ENCODE measurements around the gene MASTL.
A peak's percentile ranks its signal among the peaks of the same experiment; 100 is the strongest.

Gene MASTL

GRCh38 chr10:27155066-27155754 lies at the start of gene MASTL (continued):
- TF ChIP-seq ZNF148 (tag by site-specific recombination; IDR thresholded peaks at IDR 0.05; ENCODE audit: borderline replicate concordance), result no peak
- peak; percentile 63; the same call in 1 of the 2 replicates for TF ChIP-seq INSM2 (tag by site-specific recombination; IDR thresholded peaks at IDR 0.05)
- no peak for TF ChIP-seq ZSCAN5A (tag by site-specific recombination; IDR thresholded peaks at IDR 0.05)
- no peak for TF ChIP-seq ZNF707 (tag by site-specific recombination; IDR thresholded peaks at IDR 0.05)
- TF ChIP-seq ZNF274 (IDR thresholded peaks at IDR 0.05; ENCODE audit: low read length), result no peak
- TF ChIP-seq ZNF274 (tag by site-specific recombination; IDR thresholded peaks at IDR 0.05; ENCODE audit: borderline replicate concordance), result no peak
- TF ChIP-seq, protein P1, sequence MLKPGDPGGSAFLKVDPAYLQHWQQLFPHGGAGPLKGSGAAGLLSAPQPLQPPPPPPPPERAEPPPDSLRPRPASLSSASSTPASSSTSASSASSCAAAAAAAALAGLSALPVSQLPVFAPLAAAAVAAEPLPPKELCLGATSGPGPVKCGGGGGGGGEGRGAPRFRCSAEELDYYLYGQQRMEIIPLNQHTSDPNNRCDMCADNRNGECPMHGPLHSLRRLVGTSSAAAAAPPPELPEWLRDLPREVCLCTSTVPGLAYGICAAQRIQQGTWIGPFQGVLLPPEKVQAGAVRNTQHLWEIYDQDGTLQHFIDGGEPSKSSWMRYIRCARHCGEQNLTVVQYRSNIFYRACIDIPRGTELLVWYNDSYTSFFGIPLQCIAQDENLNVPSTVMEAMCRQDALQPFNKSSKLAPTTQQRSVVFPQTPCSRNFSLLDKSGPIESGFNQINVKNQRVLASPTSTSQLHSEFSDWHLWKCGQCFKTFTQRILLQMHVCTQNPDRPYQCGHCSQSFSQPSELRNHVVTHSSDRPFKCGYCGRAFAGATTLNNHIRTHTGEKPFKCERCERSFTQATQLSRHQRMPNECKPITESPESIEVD (tag by site-specific recombination; IDR thresholded peaks at IDR 0.05), result no peak
- peak; percentile 81 for TF ChIP-seq REST (tag by site-specific recombination; IDR thresholded peaks at IDR 0.05)
- 0 out of 2 replicates have a peak, but pooled peaks have one; percentile 21 for TF ChIP-seq ZBTB6 (tag by site-specific recombination; IDR thresholded peaks at IDR 0.05)
- TF ChIP-seq ZNF140 (tag by site-specific recombination; IDR thresholded peaks at IDR 0.05), result no peak
- TF ChIP-seq ZNF433 (tag by site-specific recombination; IDR thresholded peaks at IDR 0.05; ENCODE audit: low read depth), result no peak
- no peak for TF ChIP-seq ZNF558 (tag by site-specific recombination; IDR thresholded peaks at IDR 0.05)
- peak; percentile 26 for TF ChIP-seq ZNF561 (tag by site-specific recombination; IDR thresholded peaks at IDR 0.05; ENCODE audit: borderline replicate concordance)
- TF ChIP-seq, protein P2, sequence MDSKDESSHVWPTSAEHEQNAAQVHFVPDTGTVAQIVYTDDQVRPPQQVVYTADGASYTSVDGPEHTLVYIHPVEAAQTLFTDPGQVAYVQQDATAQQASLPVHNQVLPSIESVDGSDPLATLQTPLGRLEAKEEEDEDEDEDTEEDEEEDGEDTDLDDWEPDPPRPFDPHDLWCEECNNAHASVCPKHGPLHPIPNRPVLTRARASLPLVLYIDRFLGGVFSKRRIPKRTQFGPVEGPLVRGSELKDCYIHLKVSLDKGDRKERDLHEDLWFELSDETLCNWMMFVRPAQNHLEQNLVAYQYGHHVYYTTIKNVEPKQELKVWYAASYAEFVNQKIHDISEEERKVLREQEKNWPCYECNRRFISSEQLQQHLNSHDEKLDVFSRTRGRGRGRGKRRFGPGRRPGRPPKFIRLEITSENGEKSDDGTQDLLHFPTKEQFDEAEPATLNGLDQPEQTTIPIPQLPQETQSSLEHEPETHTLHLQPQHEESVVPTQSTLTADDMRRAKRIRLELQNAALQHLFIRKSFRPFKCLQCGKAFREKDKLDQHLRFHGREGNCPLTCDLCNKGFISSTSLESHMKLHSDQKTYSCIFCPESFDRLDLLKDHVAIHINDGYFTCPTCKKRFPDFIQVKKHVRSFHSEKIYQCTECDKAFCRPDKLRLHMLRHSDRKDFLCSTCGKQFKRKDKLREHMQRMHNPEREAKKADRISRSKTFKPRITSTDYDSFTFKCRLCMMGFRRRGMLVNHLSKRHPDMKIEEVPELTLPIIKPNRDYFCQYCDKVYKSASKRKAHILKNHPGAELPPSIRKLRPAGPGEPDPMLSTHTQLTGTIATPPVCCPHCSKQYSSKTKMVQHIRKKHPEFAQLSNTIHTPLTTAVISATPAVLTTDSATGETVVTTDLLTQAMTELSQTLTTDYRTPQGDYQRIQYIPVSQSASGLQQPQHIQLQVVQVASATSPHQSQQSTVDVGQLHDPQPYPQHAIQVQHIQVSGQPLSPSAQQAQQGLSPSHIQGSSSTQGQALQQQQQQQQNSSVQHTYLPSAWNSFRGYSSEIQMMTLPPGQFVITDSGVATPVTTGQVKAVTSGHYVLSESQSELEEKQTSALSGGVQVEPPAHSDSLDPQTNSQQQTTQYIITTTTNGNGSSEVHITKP (tag by site-specific recombination; IDR thresholded peaks at IDR 0.05), result no peak; the same call in 1 of the 2 replicates
- 0 out of 2 replicates have a peak, but pooled peaks have one; percentile 23 for TF ChIP-seq ZNF2 (tag by site-specific recombination; IDR thresholded peaks at IDR 0.05)
- 0 out of 2 replicates have a peak, but pooled peaks have one; percentile 20 for TF ChIP-seq ZFP3 (tag by site-specific recombination; IDR thresholded peaks at IDR 0.05; ENCODE audit: low read depth)
- TF ChIP-seq, protein P3, sequence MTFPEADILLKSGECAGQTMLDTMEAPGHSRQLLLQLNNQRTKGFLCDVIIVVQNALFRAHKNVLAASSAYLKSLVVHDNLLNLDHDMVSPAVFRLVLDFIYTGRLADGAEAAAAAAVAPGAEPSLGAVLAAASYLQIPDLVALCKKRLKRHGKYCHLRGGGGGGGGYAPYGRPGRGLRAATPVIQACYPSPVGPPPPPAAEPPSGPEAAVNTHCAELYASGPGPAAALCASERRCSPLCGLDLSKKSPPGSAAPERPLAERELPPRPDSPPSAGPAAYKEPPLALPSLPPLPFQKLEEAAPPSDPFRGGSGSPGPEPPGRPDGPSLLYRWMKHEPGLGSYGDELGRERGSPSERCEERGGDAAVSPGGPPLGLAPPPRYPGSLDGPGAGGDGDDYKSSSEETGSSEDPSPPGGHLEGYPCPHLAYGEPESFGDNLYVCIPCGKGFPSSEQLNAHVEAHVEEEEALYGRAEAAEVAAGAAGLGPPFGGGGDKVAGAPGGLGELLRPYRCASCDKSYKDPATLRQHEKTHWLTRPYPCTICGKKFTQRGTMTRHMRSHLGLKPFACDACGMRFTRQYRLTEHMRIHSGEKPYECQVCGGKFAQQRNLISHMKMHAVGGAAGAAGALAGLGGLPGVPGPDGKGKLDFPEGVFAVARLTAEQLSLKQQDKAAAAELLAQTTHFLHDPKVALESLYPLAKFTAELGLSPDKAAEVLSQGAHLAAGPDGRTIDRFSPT (tag by site-specific recombination; IDR thresholded peaks at IDR 0.05), result no peak; the same call in 1 of the 2 replicates
- TF ChIP-seq ZNF426 (tag by site-specific recombination; IDR thresholded peaks at IDR 0.05), result no peak
- TF ChIP-seq REPIN1 (tag by site-specific recombination; IDR thresholded peaks at IDR 0.05; ENCODE audit: low read depth), result peak; percentile 19; the same call in 1 of the 2 replicates

Data from HEK293 (cell line).